ENCODE data around the gene MMP2.

Gene MMP2

DNA sequence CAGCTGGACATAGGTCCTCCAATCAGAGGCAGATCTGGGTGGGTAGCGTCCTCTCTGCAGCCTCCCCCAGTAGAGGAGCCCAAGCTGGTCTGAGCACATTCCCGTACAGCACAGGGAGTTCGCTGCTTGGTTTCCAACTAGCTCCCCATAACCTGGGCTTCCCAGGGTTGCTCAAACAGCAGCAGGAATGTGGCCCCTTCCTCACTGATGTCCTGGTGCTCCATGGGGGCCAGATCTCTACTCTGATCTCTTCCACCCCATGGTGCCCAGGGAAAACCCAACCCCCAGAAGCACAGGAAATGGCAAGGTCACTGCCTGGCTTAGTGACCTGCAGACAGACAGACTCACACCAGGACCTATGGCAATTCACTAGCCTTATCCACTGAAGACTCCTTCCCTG, 11.1 kb upstream of the MMP2 start:
- H3K4me3 ChIP-seq (replicated peaks; ENCODE audit: low read depth, low read length), result no peak overlapping the region
- DNase-seq (ENCODE audit: extremely low read depth, low read depth), result no peak
- TF ChIP-seq, protein P1, sequence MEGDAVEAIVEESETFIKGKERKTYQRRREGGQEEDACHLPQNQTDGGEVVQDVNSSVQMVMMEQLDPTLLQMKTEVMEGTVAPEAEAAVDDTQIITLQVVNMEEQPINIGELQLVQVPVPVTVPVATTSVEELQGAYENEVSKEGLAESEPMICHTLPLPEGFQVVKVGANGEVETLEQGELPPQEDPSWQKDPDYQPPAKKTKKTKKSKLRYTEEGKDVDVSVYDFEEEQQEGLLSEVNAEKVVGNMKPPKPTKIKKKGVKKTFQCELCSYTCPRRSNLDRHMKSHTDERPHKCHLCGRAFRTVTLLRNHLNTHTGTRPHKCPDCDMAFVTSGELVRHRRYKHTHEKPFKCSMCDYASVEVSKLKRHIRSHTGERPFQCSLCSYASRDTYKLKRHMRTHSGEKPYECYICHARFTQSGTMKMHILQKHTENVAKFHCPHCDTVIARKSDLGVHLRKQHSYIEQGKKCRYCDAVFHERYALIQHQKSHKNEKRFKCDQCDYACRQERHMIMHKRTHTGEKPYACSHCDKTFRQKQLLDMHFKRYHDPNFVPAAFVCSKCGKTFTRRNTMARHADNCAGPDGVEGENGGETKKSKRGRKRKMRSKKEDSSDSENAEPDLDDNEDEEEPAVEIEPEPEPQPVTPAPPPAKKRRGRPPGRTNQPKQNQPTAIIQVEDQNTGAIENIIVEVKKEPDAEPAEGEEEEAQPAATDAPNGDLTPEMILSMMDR (IDR thresholded peaks at IDR 0.05; ENCODE audit: low read depth, low read length, missing control alignments), result no peak

- DNase-seq (ENCODE audit: extremely low read depth, low read depth), result no peak
- H3K4me3 ChIP-seq (replicated peaks; ENCODE audit: low read depth, low read length), result no peak overlapping the region
- TF ChIP-seq, protein P1 (IDR thresholded peaks at IDR 0.05; ENCODE audit: low read depth, low read length, missing control alignments), result no peak
Measured at GRCh38 chr16:55468352-55468990, 10.5 kb upstream of the MMP2 start.

DNA sequence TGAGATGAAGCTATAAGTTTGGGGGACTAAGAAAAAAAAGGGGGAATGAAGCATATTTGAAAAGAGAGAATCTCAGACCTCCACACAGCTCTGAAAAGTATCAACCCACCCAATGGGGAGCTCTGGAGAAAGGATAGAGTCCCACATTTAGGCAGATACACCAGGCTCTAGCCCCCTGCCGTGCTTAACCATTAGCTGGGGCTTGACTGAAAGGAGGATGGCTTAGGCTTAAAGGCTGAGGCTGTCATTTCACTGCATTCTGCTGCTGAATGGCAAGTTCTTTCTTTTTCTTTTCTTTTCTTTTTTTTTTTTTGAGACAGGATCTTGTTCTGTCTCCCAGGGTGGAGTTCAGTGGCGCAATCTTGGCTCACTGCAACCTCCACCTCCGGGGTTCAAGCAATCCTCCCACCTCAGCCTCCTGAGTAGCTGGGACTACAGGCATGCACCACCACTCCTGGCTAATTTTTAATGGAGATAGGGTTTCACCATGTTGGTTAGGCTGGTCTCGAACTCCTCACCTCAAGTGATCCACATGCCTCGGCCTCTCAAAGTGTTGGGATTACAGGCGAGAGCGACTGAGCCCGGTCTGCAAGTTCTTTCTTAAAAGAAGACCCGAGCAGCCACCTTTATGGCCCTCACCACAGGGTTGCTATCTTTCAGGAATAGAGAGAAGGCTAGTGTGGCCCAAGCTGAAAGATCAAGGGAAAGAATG, 9.0 kb upstream of the MMP2 start:
- no peak overlapping the region for H3K4me3 ChIP-seq (replicated peaks; ENCODE audit: low read depth, low read length)
- TF ChIP-seq, protein P1 (IDR thresholded peaks at IDR 0.05; ENCODE audit: low read depth, low read length, missing control alignments), result no peak

GRCh38 chr16:55470533-55471371, 8.2 kb upstream of the MMP2 start:
- TF ChIP-seq, protein P1 (IDR thresholded peaks at IDR 0.05; ENCODE audit: low read depth, low read length, missing control alignments), result no peak
- no peak for DNase-seq (ENCODE audit: extremely low read depth, low read depth)
- no peak overlapping the region for H3K4me3 ChIP-seq (replicated peaks; ENCODE audit: low read depth, low read length)

More for the DNA sequence above, 9.0 kb upstream of the MMP2 start:
- no peak for DNase-seq (ENCODE audit: extremely low read depth, low read depth)

DNA sequence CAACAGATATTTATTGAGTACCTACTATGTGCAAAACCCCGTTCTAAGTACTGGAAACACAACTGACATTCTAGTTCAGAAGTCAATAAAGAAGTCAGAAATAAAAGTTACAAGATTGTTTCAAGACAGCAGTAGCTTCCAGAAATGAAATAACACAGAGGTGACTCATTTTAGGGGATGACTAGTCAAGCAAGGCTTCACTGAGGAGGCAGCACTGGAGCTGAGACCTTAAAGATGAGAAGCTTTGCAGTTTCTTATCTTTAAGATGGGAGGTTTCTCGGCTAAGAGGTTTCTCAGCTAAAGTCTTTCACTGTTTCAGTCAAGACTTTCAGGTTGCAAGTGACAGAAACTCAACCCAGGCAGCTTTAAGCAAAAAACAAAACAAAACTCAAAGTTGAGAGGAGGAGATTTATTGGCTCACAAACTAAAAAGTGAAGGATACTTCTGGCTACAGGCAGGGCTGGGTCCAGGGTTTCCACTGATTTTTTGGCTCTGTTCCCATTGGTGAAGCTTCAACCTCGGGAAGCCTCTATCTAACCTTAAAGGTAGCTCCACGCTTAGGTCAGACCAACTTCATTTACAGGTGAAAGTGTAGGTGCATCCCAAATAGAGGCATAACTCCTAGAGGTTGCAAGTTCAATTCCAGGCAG, 7.4 kb upstream of the MMP2 start:
- DNase-seq (ENCODE audit: extremely low read depth, low read depth), result no peak
- H3K4me3 ChIP-seq (replicated peaks; ENCODE audit: low read depth, low read length), result no peak overlapping the region
- TF ChIP-seq, protein P1 (IDR thresholded peaks at IDR 0.05; ENCODE audit: low read depth, low read length, missing control alignments), result no peak

DNA sequence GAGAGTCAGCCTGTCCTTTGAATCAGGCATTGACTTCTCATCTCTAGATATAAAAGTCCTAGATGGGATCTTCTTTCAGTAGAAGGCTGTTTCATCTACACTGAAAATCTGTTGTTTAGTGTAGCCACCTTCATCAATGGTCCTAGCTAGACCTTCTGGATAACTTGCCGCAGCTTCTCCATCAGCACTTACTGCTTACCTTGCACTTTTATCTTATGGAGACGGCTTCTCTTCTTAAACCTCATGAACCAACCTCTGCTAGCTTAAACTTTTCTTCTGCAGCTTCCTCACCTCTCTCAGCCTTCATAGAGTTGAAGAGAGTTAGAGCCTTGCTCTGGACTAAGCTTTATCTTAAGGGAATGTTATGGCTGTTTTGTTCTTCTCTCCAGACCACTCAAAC, 5.4 kb upstream of the MMP2 start:
- TF ChIP-seq, protein P1 (IDR thresholded peaks at IDR 0.05; ENCODE audit: low read depth, low read length, missing control alignments), result no peak
- DNase-seq (ENCODE audit: extremely low read depth, low read depth), result no peak
- no peak overlapping the region for H3K4me3 ChIP-seq (replicated peaks; ENCODE audit: low read depth, low read length)
